Measurements from ENCODE around the gene SRP9.

The SRP9 gene

DNA sequence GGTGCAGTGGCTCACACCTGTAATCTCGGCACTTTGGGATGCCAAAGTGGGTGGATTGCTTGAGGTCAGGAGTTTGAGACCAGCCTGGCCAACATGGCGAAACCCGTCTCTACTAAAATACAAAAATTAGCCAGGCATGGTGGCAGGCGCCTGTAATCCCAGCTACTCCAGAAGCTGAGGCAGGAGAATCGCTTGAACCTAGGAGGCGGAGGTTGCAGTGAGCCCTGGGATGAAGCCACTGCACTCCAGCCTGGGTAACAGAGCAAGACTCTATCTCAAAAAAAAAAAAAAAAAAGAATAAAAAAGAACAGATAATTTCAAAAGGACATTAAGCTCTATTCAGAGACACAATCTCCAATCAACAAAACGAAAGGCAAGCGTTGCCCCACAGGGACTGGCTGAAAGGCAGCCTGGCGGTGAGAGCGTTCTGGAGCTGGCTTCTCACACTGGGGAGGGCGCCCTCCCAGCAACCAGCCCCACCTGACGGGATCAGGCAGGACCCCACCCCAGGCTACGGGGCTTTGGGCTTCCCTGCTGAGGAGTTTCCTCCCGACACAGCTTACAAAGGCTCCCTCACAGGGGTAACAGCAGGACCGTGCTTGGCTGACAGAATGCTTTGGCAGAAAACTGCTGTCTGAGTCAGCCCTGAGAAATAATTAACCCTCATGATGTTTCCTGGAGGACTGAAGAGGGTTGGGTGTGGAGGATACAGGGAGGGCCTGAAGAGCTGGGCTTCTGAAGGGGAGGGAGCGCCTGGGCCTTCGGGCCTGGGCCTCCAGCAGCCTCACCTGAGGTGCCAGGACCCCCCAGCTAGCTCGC, 31.1 kb upstream of the SRP9 start:
- no peaks in the 10 kb centered on the region for H3K27me3 ChIP-seq (ENCODE audit: insufficient read depth, low read depth, severe bottlenecking)
- H3K9me3 ChIP-seq (ENCODE audit: severe bottlenecking): no peaks in the 10 kb centered on the region
- no peak for TF ChIP-seq CTCF (IDR thresholded peaks at IDR 0.05; ENCODE audit: low read depth, low read length)
- no peak overlapping the region for H3K4me3 ChIP-seq (ENCODE audit: low read depth, low read length)
- H3K27ac ChIP-seq: peak overlapping the region; percentile 54
- DNase-seq: peak; percentile 22
- no peaks in the 10 kb centered on the region for H3K36me3 ChIP-seq

DNA sequence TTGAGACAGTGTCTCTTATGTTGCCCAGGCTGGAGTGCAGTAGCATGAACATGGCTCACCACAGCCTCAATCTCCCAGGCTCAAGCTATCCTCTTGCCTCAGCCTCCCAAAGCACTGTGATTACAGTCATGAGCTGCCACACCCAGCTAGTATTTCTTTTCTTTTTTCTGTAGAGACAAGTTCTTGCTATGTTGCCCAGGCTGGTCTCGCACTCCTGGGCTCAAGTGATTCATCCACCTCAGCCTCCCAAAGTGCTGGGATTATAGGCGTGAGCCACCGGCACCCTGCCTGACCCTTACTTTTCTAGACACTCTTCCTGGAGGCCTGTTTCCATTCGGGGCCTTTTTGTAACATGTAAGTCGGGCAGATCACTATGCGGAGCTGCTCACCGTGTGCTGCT, 30.1 kb upstream of the SRP9 start:
- no peak overlapping the region for H3K4me3 ChIP-seq (ENCODE audit: low read depth, low read length)
- TF ChIP-seq CTCF (IDR thresholded peaks at IDR 0.05; ENCODE audit: low read depth, low read length): no peak
- DNase-seq: peak; percentile 26
- H3K9me3 ChIP-seq (ENCODE audit: severe bottlenecking): no peaks in the 10 kb centered on the region
- peak overlapping the region; percentile 64 for H3K27ac ChIP-seq
- no peaks in the 10 kb centered on the region for H3K36me3 ChIP-seq
- no peaks in the 10 kb centered on the region for H3K27me3 ChIP-seq (ENCODE audit: insufficient read depth, low read depth, severe bottlenecking)

GRCh38 chr1:225748529-225748928, 29.1 kb upstream of the SRP9 start:
- Histone ChIP-seq H3K27me3 (ENCODE audit: insufficient read depth, low read depth, severe bottlenecking) (no peaks in the 10 kb centered on the region), H3K4me3 (ENCODE audit: low read depth, low read length) (no peak overlapping the region), H3K36me3 (no peaks in the 10 kb centered on the region), H3K9me3 (ENCODE audit: severe bottlenecking) (no peaks in the 10 kb centered on the region), H3K27ac (peak overlapping the region; percentile 49)
- no peak for TF ChIP-seq CTCF (IDR thresholded peaks at IDR 0.05; ENCODE audit: low read depth, low read length)
- DNase-seq: no peak

DNA sequence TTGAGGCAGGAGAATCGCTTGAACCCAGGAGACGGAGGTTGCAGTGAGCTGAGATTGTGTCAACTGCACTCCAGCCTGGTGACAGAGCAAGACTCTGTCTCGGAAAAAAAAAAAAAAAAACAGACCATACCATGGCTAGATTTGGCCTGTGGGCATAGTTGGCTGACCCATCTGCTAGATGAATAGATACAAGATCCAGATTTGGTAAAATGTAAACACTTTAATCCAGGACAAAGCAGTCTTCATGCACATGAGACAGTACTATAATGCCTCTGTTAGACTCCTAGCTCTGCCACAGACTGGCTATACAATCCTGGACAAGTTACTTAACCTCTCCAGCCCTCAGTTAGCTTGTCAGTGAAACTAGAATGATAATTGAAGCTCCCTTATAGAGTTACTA, 27.9 kb upstream of the SRP9 start:
- Histone ChIP-seq H3K4me3 (ENCODE audit: low read depth, low read length) (no peak overlapping the region), H3K36me3 (no peaks in the 10 kb centered on the region), H3K27me3 (ENCODE audit: insufficient read depth, low read depth, severe bottlenecking) (no peaks in the 10 kb centered on the region), H3K9me3 (ENCODE audit: severe bottlenecking) (no peaks in the 10 kb centered on the region), H3K27ac (no peak overlapping the region)
- no peak for DNase-seq
- no peak for TF ChIP-seq CTCF (IDR thresholded peaks at IDR 0.05; ENCODE audit: low read depth, low read length)

DNA sequence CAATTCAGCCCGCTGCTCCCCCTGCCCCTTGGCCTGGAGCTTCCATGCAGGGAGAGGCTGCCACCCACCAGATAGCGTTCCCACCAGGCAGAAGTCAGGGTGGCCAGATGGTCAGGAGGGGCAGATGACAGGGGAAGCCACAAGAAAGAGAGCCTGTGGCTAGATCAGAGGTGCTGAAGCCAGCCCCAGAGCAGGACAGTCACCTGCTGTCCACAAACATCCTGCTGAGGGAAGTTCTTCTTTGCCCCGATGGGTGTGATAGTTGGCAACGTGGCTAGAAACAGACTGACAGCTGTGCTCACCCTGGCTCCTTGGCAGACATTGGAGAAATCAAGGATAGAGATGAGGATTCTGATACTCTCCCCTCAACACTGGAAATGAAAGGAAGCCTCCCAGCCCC, 27.2 kb upstream of the SRP9 start:
- peak; percentile 29 for DNase-seq
- H3K27ac ChIP-seq: peak overlapping the region; percentile 28
- no peaks in the 10 kb centered on the region for H3K36me3 ChIP-seq
- H3K9me3 ChIP-seq (ENCODE audit: severe bottlenecking): no peaks in the 10 kb centered on the region
- no peak overlapping the region for H3K4me3 ChIP-seq (ENCODE audit: low read depth, low read length)
- no peaks in the 10 kb centered on the region for H3K27me3 ChIP-seq (ENCODE audit: insufficient read depth, low read depth, severe bottlenecking)
- no peak for TF ChIP-seq CTCF (IDR thresholded peaks at IDR 0.05; ENCODE audit: low read depth, low read length)

All from WERI-Rb-1 (cell line).